Skeletal muscle tissue (tissue), 4 donors: Measurements from ENCODE around the gene CYGB. TPM values are rescaled to one million over a fixed set of nuclear protein-coding genes. Genes with fewer than 3 reads are reported as not detected.

Experiments
- H3K27ac ChIP-seq: one replicate; pipeline ENCODE4 v1.7.0; 2013; ENCODE audit warnings: mild to moderate bottlenecking, low read depth, low read length, inconsistent platforms
- H3K27me3 ChIP-seq, 3 donors: one replicate each; pipeline ENCODE4 v1.7.0; 2013; ENCODE audit warnings: low read length in 3 of 3; ENCODE audit not compliant: control insufficient read depth in 3 of 3, insufficient read depth in 3 of 3
- H3K36me3 ChIP-seq, 3 donors: one replicate each; pipeline ENCODE4 v1.7.0; 2013; ENCODE audit warnings: low read length in 3 of 3; ENCODE audit not compliant: control insufficient read depth in 3 of 3, insufficient read depth in 3 of 3
- H3K4me1 ChIP-seq, 3 donors: one replicate each; pipeline ENCODE4 v1.7.0; 2013; ENCODE audit warnings: low read length in 3 of 3, mild to moderate bottlenecking in 3 of 3; ENCODE audit not compliant: control insufficient read depth in 3 of 3, insufficient read depth in 3 of 3
- H3K4me3 ChIP-seq, 3 donors: one replicate each; pipeline ENCODE4 v1.7.0; 2013; ENCODE audit warnings: low read length in 3 of 3
- H3K9ac ChIP-seq, 3 donors: one replicate each; pipeline ENCODE4 v1.7.0; 2013; ENCODE audit warnings: low read length in 3 of 3, mild to moderate bottlenecking in 3 of 3, moderate library complexity in 2 of 3, low read depth in 1 of 3
- H3K9me3 ChIP-seq, 3 donors: one replicate each; pipeline ENCODE4 v1.7.0; 2013; ENCODE audit warnings: low read length in 3 of 3; ENCODE audit not compliant: control insufficient read depth in 3 of 3
- total RNA-seq: library from RNA; depleted of rRNA; stranded (reverse); fragments of >200 nt; gene quantifications from one replicate; pipeline ENCODE4 v1.2.3, GENCODE V29; 2014
- donor health status: Osteomylitis.

CYGB gene
- total RNA-seq, 1 donor from 2014 or later, result 8.9 TPM

DNA sequence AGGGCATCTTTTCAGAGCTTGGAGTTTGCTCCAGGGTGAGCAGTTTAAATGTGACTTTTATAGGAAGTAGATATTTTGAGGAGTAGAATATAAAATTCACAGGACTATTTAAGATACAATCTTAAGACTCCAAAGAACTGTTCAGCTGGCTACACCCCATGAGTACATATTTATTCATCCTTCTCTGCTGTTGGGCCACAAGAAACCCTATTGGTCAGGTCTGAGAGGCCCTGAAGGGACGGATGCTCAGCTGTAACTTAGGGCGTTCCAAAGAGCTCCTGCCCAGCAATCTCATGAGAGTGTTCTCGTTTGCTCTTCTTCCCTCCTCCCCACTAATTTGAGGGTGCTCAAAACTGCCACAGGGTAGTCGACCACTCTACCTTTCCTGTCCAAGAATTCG is 40.9 kb upstream of the CYGB start:
- no peak overlapping the region for H3K9ac ChIP-seq
- no peaks in the 10 kb centered on the region for H3K9me3 ChIP-seq
- no peaks in the 10 kb centered on the region for H3K36me3 ChIP-seq
- H3K4me3 ChIP-seq, result no peak overlapping the region
- H3K27ac ChIP-seq, result no peak overlapping the region
- H3K4me1 ChIP-seq, result peaks cover 6 to 16% (median 9%) of the 10 kb centered on the region in 3 donors
- no peaks in the 10 kb centered on the region for H3K27me3 ChIP-seq

GRCh38 chr17:76577876-76578275 is 40.4 kb upstream of the CYGB start:
- no peak overlapping the region for H3K4me3 ChIP-seq
- H3K36me3 ChIP-seq, result no peaks in the 10 kb centered on the region
- H3K4me1 ChIP-seq, result peaks cover 6 to 16% (median 9%) of the 10 kb centered on the region in 3 donors
- no peak overlapping the region for H3K27ac ChIP-seq
- no peaks in the 10 kb centered on the region for H3K27me3 ChIP-seq
- no peak overlapping the region for H3K9ac ChIP-seq
- H3K9me3 ChIP-seq, result no peaks in the 10 kb centered on the region

GRCh38 chr17:76576189-76576588 is 38.7 kb upstream of the CYGB start:
- no peaks in the 10 kb centered on the region for H3K27me3 ChIP-seq
- no peak overlapping the region for H3K9ac ChIP-seq
- H3K27ac ChIP-seq, result no peak overlapping the region

DNA sequence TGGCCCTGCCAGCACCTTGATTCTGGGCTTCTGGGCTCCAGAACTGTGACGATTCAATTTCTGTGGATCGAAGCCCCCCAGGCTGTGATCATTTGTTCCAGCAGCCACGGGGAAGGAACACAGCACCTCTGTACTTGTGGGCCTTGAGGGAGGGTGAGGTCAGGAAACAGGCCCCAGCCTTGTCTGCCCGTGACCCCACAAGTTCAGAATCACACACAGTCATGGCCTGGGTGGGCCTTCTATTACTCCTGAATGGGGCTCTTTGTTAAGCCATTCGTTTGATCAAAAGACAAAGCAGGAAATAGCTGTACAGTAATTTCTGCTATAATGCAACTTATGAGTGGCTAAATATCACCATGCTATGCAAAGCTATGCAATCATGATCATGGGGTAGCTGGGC is 38.1 kb upstream of the CYGB start:
- H3K4me3 ChIP-seq, result no peak overlapping the region
- no peak overlapping the region for H3K27ac ChIP-seq
- H3K9me3 ChIP-seq, result no peaks in the 10 kb centered on the region
- H3K36me3 ChIP-seq, result no peaks in the 10 kb centered on the region
- H3K9ac ChIP-seq, result no peak overlapping the region
- H3K27me3 ChIP-seq, result no peaks in the 10 kb centered on the region
- H3K4me1 ChIP-seq, result peaks cover 0 to 4% (median 0%) of the 10 kb centered on the region in 3 donors

More at GRCh38 chr17:76576189-76576588, 38.7 kb upstream of the CYGB start:
- Histone ChIP-seq H3K4me1 (peaks cover 5 to 10% (median 6%) of the 10 kb centered on the region in 3 donors), H3K9me3 (no peaks in the 10 kb centered on the region), H3K36me3 (no peaks in the 10 kb centered on the region), H3K4me3 (no peak overlapping the region)

GRCh38 chr17:76574166-76574565 is 36.7 kb upstream of the CYGB start:
- no peaks in the 10 kb centered on the region for H3K9me3 ChIP-seq
- H3K4me1 ChIP-seq, result peaks cover 10 to 11% (median 11%) of the 10 kb centered on the region in 3 donors
- no peaks in the 10 kb centered on the region for H3K27me3 ChIP-seq
- H3K36me3 ChIP-seq, result peaks cover 0 to 2% (median 0%) of the 10 kb centered on the region in 3 donors
- H3K27ac ChIP-seq, result no peak overlapping the region
- no peak overlapping the region for H3K9ac ChIP-seq
- no peak overlapping the region for H3K4me3 ChIP-seq

- Histone ChIP-seq H3K4me1 (peaks cover 11 to 16% (median 13%) of the 10 kb centered on the region in 3 donors), H3K9ac (no peak overlapping the region), H3K9me3 (no peaks in the 10 kb centered on the region), H3K36me3 (peaks cover 0 to 2% (median 0%) of the 10 kb centered on the region in 3 donors), H3K4me3 (no peak overlapping the region), H3K27ac (no peak overlapping the region), H3K27me3 (no peaks in the 10 kb centered on the region)
Measured at GRCh38 chr17:76573096-76573495, 35.6 kb upstream of the CYGB start.

- Histone ChIP-seq H3K9me3 (no peaks in the 10 kb centered on the region), H3K36me3 (peaks cover 0 to 2% (median 0%) of the 10 kb centered on the region in 3 donors), H3K27ac (no peak overlapping the region), H3K9ac (no peak overlapping the region), H3K27me3 (no peaks in the 10 kb centered on the region), H3K4me3 (no peak overlapping the region), H3K4me1 (peaks cover 18 to 23% (median 20%) of the 10 kb centered on the region in 3 donors)
Measured at GRCh38 chr17:76572201-76572910, 34.8 kb upstream of the CYGB start.

- peaks cover 3 to 6% (median 4%) of the 10 kb centered on the region in 3 donors for H3K36me3 ChIP-seq
- H3K9ac ChIP-seq, result no peak overlapping the region
- peaks cover 24 to 33% (median 28%) of the 10 kb centered on the region in 3 donors for H3K4me1 ChIP-seq
- no peak overlapping the region for H3K27ac ChIP-seq
- no peaks in the 10 kb centered on the region for H3K27me3 ChIP-seq
- H3K9me3 ChIP-seq, result no peaks in the 10 kb centered on the region
- no peak overlapping the region for H3K4me3 ChIP-seq
Measured at GRCh38 chr17:76570877-76571471, 33.5 kb upstream of the CYGB start.

DNA sequence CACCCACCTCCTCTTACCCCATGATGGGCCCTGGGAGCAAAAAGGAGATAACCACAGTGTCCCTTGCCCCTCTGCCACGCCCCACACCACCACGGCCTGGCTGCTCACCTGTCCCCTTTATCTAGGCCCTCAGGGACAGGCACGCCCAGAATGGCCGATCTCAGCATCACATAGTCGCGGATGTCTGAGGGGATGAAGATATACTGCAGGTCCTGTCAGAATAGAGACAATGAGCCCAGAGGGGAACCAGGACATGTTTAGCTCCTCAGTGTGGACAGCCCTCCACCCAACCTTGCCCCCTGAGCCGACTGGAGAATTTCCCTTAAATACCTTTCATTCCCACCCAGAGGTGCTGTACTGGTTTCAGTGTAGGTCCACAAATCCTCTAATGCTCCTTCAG is 32.9 kb upstream of the CYGB start:
- Histone ChIP-seq H3K9ac (peak overlapping the region in 1 of 3 donors; percentile 66), H3K36me3 (peaks cover 7 to 8% (median 7%) of the 10 kb centered on the region in 3 donors)

GRCh38 chr17:76569607-76570279 is 32.2 kb upstream of the CYGB start:
- peaks cover 11 to 14% (median 12%) of the 10 kb centered on the region in 3 donors for H3K36me3 ChIP-seq
- H3K4me3 ChIP-seq, result no peak overlapping the region
- no peaks in the 10 kb centered on the region for H3K27me3 ChIP-seq
- peak overlapping the region; percentile 58 for H3K27ac ChIP-seq
- H3K4me1 ChIP-seq, result peaks cover 24 to 34% (median 28%) of the 10 kb centered on the region in 3 donors
- no peaks in the 10 kb centered on the region for H3K9me3 ChIP-seq
- H3K9ac ChIP-seq, result peak overlapping the region in 2 of 3 donors; percentile 51 to 66

More for the DNA sequence above, 32.9 kb upstream of the CYGB start:
- no peak overlapping the region for H3K27ac ChIP-seq
- H3K4me1 ChIP-seq, result peaks cover 24 to 34% (median 28%) of the 10 kb centered on the region in 3 donors
- H3K9me3 ChIP-seq, result no peaks in the 10 kb centered on the region
- no peaks in the 10 kb centered on the region for H3K27me3 ChIP-seq
- no peak overlapping the region for H3K4me3 ChIP-seq
